Fibroblast of skin of abdomen (primary cell): ENCODE measurements around the gene TEX28.
"Not testable (repeated sequence)": the region's sequence is repeated elsewhere in the genome, so short reads cannot be mapped to it uniquely, and the experiment has no call there.

ENCODE experiments used
- DNase-seq: peaks from one replicate; pipeline ENCODE4 v3.0.0-alpha.2; 2013

The TEX28 gene

DNA sequence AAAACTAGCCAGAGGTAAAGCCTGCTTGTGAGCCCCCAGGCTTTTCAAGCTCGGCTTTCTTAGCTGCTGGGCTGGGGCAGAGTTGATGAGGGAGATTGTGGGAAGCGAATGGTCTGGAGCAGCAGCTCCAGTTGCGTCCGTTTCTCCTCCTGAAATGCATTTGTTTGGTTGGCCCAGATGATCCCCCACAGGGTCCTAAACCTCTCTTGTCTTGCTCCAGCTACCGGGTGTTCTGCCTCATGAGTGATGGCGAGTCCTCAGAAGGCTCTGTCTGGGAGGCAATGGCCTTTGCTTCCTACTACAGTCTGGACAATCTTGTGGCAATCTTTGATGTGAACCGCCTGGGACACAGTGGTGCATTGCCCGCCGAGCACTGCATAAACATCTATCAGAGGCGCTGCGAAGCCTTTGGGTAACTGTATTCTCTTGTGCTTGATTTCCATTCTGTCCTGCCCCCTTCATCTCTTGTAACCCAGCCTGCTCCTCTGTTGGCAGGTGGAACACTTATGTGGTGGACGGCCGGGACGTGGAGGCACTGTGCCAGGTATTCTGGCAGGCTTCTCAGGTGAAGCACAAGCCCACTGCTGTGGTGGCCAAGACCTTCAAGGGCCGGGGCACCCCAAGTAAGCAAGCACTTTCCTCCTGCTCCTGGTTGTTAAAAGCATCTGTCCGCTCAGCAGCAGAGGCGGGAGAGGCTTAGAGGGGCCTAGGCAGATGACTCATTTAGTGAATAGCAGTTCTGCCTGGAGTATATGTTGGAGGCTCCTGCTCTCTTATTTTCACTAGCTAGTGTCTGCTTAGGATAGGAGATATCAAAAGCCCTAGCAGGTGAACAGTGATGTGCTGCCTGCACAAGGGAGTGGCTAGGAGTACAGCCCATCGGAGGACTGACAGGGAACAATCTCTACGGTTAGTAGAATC is 16.0 kb upstream of the TEX28 start:
- no peak for DNase-seq

DNA sequence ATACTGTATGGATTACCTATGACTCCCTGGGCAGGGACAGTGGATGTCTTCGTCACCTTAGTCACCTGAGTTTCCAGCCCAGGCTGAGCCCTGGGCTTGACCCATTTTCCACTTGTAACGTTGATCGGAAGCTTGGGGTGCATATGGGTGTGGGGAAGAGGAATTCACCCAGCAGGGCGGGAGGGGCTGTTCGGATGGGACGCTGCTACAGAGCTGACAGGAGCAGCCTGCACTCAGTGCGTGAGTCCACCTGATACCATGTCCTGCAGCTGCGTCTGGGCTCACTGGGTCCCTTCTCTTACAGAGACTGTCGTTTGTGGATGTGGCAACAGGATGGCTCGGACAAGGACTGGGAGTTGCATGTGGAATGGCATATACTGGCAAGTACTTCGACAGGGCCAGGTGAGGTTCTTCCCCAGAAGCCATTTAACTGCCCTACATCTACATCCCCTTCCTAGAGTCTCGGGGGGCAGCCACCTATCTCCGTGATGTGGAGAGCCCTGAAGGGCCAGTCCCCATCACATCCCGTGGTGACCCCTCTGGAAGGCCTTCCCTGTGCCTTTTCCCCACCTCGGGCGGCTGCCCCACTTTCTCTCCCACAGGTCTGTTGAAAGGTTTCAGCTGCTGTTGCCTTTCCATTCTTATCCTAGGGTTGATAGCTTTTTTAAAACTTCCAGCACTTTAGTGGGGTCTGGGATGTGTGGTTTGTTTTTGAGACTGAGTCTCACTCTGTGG is 14.3 kb upstream of the TEX28 start:
- DNase-seq = no peak

DNA sequence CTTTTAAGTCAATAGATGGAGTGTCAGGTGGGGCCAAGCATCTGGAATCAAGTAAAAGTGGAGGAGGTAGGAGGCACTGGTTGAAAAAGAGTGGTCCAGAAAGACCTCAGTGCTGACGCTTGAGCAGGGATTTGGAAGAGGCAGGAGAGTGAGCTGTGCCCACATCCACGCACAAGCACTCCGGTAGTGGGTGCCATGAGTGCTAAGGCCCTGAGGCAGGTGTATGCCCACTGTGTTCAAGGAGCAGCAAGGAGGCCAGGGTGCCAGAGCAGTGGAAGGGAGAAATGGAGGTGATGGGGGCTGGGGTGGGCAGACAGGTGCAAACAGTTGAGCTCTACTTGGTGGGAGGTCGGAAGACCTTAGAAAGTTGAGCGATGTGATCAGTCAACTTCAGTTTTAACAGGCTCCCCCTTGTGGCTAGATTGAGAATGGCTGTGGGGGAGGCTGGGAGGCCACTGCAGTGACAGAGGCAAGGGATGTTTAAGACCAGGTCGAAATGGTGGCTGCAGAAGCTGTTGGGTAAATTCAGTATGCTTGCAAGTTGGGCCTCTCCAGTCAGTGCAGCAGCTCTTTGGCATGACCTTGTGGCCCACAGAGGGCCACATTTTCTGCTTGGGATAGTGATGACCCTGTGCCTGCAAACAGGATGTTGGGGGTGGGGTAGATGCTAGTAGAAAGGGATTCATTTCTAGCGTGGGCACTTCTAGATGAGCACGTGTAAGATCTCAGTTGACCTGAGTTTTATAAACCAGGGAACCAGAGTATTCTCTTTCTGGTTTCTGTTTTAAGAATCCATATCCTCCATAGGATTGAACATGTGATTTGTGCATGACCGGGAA is 13.4 kb upstream of the TEX28 start:
- peak; percentile 18 for DNase-seq

DNA sequence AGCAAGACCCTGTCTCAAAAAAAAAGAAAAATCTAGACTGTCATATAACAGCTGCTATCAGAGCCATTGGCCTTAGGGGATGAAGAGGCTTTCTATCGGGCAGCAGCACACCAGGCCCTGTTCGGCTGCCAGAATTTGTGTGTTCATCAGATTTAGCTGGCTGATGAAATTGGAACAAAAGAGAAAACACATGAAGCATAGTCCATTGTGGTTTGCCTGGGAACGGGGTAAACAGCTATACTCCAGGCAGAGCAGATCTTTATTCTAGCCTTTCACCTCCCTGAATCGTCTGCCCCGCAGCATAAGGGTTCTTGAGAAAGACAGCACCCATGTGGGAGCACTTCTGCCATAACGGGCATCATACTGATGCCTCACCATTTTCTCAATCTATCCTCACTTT is 12.3 kb upstream of the TEX28 start:
- no peak for DNase-seq

DNA sequence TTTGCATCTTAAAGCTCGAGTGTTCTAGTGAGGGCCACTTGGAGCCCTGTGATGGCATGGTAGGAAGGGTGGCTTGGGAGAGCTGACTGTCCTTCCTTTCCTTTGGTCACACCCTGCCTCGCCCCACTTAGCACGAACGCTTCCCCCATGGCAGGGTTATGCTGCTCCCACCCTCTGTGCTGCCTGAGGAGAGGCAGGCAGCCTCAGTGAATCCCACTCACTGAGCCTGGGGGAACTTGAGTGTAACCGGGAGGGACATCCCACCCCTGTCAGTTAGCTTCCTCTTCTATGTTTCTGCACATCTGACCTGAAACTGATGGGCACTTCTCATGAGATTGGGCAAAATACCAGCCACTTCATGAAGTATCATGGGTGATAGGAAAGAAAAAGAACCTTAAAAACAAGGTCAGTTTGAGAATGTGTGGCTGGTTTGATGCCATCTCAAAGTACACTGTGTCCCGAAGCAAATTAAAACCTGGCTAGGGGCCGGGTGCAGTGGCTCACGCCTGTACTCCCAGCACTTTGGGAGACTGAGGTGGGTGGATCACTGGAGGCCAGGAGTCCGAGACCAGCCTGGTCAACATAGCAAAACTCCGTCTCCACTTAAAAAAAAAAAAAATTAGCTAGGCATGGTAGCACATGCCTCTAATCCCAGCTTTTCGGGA is 10.7 kb upstream of the TEX28 start:
- no peak for DNase-seq

DNA sequence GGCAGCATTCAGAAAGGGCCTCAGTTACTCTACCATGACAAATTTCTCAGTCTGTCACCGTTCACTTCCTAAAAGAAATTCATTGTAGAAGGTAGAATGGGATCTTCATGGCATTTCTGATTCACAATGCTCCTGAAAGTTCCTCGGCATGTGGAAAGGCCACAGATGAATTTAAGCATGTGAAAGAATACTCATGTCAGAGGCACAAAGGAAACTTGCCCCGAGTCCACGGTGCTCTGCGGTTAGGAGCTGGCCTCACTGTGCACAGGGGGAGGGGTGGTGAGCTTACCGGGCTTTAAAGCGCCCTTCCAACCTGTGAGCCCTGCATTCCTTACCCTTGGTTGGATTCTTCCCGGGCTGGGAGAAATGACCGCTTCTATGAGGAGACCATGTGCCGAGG is 9.9 kb upstream of the TEX28 start:
- no peak for DNase-seq

DNA sequence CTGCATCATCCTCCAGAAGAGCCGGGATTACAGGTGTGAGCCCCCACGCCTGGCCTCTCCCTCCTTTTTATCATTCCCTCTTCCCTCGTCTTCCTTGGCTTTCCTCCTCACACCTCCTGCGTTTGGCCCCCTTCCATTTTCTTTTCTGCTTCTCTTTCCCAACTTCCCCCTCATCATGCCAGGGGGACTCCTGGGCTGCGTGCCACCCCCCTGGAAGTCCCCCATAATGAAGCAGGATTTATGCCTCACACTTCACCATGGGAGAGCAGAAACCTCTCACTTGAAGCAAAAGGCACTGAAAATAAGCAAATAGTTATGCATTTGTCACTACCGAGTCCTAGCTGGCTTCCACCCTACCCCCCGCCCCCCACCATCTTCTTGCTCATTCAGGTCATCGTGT is 8.6 kb upstream of the TEX28 start:
- no peak for DNase-seq

DNA sequence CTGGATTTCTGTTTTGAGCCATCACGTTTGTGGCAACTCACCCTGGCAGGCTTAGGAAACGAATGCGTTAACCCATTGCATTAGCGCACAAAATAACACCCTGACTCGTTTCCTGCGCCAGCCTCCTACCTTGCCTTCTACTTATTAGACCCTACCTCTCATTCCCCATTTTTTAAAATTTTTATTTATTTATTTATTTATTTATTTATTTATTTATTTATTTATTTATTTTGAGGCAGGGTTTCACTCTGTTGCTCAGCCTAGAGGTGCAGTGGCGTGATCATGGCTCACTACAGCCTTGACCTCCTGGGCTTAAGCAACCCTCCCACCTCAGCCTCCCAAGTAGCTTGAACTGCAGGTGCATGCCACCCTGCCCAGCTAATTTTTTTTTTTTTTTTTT is 8.1 kb upstream of the TEX28 start:
- DNase-seq = not testable (repeated sequence)

DNA sequence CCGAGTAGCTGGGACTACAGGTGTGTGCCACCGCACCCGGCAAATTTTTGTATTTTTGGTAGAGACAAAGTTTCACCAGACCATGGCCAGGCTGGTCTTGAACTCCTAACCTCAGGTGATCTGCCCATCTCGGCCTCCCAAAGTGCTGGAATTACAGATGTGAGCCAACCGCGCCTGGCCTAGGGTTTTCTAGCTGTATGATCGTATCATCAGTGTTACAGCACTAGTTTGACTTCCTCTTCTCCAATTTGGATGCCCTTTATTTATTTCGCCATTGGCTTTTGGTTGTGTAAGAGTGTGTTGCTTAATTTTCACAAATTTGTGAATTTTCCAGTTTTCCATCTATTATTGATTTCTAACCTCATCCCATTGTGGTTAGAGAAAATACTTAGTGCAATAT is 5.9 kb upstream of the TEX28 start:
- DNase-seq = no peak

DNA sequence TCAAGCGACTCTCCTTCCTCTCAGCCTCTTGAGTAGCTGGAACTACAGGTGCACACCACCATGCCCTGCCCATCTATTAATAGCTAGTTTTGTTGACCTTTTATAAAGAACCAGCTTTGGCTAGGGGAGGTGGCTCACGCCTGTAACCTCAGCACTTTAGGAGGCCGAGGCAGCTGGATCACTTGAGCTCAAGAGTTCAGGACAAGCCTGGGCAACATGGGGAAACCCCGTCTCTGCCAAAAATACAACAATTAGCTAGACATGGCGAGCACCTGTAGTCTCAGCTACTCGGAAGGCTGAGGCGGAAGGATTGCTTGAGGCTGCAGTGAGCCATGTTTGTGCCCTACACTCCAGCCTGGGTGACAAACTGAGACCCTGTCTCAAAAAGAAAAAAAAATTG is 3.4 kb upstream of the TEX28 start:
- no peak for DNase-seq

DNA sequence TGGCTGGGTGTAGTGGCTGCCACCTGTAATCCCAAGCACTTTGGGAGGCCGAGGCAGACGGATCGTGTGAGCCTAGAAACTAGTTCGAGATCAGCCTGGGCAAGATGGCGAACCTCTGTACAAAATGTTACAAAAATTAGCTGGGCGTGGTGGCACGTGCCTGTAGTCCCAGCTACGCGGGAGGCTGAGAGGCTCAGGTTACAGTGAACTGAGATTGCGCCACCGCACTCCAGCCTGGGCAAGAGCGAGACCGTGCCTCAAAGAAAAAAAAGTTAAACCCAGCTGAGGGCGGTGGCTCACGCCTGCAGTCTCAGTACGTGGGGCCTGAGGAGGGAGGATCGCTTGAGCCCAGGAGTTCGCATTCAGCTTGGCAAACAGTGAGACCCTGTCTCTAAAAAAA is 1.8 kb upstream of the TEX28 start:
- no peak for DNase-seq

DNA sequence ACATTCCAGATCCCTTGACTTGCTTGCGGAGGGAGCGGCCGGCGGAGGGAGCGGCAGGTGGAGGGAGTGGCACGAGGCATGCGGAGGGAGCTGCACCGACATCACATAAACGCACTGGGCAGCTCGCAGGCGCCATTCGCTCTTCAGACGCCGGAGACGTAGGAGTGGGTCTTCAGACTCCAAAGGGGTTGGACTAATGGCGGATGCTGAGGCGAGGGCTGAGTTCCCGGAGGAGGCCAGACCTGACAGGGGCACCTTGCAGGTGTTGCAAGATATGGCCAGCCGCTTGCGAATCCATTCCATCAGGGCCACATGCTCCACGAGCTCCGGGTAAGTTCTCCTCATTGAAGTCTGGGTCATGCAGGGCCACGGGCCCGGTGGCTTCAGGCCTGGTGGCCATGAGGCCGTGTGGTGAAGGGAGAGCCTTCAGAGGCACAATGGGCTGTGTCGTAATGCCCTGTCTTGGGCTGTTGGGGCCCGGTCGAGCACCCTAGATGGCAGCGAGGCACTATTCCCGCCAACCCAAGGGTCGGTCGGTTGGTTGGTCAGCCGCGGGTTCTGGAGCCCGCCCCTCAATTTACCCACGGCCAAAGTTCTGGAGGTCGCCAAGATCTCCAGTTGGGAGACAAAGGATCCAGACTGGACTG is 863 bp upstream of the TEX28 start, which contains the start of gene TKTL1:
Gene TKTL1 (plus strand): TSS at position 132 of the 647 bp plus-strand sequence. CDS start 65 bp downstream, at position 197.
- no peak for DNase-seq

DNA sequence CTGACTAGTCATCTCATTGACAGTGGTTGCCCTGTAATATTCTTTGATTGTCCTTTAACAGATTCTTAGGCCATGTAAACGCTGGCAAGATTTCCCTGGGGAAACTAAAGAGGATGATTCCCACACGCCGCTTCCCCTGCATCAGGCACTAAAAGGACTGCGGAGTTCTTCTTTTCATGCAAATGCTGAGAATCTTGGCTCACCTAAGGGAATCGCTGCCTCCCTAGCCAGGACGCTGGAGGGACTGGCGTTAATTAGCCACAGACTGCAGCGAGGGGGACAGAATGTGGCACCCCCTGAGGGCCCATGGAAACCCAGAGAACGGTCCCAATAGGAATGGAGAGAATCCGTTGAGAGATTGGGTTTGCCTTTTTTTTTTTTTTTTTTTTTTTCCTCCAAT is 8.5 kb downstream of the TEX28 start:
- not testable (repeated sequence) for DNase-seq

DNA sequence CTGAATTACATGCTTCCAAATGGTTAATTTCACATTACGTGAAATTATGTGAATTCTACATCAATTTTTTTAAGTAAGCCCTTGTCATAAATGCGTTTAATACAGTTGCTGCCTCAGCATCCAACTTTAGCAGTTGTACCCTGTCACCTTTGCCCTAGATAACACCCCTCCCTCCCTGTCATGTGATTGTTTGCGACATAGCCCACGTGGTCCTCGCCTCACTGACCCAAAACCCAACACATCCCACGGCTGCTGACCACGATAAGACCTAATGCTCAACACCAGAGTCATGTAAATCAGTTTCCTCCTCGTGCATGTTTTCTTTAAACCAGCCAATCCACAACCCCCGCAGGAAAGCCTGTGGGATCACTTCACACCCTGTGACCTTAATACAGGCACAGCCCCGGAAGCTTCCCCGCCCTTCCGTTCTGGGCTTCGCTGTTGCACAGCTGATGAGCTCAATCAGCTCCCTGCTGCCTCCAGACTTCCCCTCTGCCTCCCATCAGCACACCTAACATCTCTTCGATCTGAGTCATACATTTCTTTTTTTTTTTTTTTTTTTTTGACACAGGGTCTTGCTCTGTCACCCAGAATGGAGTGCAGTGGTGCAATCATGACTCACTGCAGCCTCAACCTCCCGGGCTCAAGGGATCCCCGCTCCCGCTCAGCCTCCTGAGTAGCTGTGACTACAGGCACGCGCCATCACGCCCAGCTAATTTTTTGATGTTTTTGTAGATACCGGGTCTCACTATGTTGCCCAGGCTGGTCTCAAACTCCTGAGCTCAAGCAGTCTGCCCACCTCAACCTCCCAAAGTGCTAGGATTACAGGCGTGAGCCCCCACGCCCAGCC is 10.2 kb downstream of the TEX28 start:
- DNase-seq = not testable (repeated sequence)

DNA sequence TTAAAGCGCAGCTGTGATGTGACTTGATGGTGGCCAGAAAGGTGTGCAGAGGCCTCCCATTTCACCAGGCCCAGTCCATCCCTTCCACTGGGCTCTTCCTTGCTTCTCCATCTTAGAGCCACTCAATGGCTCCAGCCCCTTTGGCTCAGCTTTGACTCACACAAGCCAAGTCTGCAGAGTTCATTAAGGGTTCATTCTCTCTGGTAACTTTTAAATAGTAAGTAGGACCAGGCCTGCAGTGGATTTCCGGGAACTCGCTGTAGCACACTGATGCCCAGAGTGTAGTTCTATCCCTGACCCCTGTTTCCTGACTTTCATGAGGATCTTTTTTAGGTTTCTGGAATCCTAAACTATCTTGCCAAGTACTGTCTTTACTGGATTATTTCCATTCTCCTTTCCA is 25.7 kb downstream of the TEX28 start:
- DNase-seq = not testable (repeated sequence)

DNA sequence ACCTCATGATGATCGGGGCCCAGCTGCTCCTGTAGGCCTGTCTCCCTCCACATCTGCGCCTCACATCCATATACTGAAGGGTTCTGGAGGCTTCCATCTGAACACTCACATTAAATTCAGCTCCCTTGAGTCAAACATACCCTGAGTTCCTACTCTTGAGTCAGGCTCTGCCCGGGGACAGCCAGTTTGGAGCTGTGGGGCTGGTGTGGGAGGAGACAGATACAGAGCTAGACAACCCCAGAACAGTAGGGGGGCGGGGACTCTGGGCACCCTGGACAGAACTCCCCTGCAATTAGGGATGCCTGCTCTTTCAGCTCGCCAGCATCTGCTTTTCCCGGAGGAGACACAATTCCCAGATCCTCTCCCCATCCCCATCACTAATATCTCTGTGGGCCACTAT is 31.9 kb downstream of the TEX28 start:
- DNase-seq = not testable (repeated sequence)

DNA sequence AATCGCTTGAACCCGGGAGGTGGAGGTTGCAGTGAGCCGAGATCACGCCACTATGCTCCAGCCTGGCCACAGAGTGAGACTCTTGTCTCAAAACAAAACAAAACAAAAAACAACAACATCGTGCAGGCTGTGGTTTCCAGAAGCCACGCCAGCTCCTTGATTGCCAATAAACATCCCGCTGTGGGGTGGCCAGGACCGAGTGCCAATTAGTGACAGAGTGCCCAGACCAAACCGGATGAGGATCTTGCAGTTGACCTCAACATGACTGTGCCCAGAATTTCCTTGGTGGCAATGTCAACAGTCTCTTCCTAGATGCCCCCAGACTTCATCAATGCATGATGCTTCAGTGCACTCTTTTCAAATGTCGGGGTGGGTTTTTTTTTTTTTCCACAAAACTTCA is 36.2 kb downstream of the TEX28 start:
- not testable (repeated sequence) for DNase-seq

DNA sequence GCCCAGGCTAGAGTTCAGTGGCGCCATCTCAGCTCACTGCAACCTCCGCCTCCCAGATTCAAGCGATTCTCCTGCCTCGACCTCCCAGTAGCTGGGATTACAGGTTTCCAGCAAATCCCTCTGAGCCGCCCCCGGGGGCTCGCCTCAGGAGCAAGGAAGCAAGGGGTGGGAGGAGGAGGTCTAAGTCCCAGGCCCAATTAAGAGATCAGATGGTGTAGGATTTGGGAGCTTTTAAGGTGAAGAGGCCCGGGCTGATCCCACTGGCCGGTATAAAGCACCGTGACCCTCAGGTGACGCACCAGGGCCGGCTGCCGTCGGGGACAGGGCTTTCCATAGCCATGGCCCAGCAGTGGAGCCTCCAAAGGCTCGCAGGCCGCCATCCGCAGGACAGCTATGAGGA is 37.6 kb downstream of the TEX28 start, which contains the start of gene OPN1MW3:
Gene OPN1MW3 (plus strand): TSS at position 301 of the 400 bp plus-strand sequence. CDS start 38 bp downstream, at position 339.
- DNase-seq = not testable (repeated sequence)

DNA sequence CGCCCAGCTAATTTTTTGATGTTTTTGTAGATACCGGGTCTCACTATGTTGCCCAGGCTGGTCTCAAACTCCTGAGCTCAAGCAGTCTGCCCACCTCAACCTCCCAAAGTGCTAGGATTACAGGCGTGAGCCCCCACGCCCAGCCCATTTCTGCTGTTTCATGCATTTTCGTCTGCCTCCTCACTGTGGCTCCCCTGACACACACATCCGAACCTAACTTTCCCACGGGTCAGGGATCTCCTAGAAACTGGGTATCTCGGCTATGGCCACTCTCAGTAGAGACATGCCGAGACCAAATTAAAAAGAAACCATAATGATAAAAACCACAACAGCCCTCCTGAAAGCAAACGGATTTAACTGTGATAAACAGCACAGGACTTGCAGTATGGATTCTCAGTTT is 46.8 kb downstream of the TEX28 start:
- not testable (repeated sequence) for DNase-seq

DNA sequence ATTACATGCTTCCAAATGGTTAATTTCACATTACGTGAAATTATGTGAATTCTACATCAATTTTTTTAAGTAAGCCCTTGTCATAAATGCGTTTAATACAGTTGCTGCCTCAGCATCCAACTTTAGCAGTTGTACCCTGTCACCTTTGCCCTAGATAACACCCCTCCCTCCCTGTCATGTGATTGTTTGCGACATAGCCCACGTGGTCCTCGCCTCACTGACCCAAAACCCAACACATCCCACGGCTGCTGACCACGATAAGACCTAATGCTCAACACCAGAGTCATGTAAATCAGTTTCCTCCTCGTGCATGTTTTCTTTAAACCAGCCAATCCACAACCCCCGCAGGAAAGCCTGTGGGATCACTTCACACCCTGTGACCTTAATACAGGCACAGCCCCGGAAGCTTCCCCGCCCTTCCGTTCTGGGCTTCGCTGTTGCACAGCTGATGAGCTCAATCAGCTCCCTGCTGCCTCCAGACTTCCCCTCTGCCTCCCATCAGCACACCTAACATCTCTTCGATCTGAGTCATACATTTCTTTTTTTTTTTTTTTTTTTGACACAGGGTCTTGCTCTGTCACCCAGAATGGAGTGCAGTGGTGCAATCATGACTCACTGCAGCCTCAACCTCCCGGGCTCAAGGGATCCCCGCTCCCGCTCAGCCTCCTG is 47.4 kb downstream of the TEX28 start:
- DNase-seq = not testable (repeated sequence)
